ENCODE measurements around the gene CA10. TPM values are rescaled to one million over a fixed set of nuclear protein-coding genes. Genes with fewer than 3 reads are reported as not detected.

The CA10 gene
- total RNA-seq, 1 experiment from 2014 or later = not detected

DNA sequence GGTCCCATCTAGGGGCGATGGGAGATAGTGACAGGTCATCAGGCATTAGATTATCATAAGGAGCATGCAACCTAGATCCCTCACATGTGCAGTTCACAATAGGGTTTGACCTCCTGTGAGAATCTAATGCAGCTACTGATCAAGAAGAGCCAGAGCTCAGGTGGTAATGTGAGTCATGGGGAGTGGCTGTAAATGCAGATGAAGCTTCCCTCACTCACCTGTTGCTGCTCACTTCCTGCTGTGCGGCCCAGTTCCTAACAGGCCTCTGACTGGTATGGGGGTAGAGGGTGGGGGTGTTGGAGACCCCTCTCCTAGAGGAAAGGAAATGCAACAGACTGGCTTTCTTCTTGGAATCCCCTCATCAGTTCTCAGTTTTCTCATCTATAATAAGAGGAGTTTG, 131.4 kb downstream of the CA10 start:
- TF ChIP-seq, protein P1, sequence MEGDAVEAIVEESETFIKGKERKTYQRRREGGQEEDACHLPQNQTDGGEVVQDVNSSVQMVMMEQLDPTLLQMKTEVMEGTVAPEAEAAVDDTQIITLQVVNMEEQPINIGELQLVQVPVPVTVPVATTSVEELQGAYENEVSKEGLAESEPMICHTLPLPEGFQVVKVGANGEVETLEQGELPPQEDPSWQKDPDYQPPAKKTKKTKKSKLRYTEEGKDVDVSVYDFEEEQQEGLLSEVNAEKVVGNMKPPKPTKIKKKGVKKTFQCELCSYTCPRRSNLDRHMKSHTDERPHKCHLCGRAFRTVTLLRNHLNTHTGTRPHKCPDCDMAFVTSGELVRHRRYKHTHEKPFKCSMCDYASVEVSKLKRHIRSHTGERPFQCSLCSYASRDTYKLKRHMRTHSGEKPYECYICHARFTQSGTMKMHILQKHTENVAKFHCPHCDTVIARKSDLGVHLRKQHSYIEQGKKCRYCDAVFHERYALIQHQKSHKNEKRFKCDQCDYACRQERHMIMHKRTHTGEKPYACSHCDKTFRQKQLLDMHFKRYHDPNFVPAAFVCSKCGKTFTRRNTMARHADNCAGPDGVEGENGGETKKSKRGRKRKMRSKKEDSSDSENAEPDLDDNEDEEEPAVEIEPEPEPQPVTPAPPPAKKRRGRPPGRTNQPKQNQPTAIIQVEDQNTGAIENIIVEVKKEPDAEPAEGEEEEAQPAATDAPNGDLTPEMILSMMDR (IDR thresholded peaks at IDR 0.05; ENCODE audit: insufficient read depth in 1 of 2, low read depth in 1 of 2, low read length in 1 of 2, severe bottlenecking in 1 of 2, unreplicated experiment in 1 of 2) = no peak
- ChIA-PET CTCF (no interaction called here), POLR2A (no interaction called here)
- no peak overlapping the region for H3K4me3 ChIP-seq (ENCODE audit: low read depth, low read length)
- no peaks in the 10 kb centered on the region for H3K27me3 Mint-ChIP-seq (ENCODE audit: insufficient read depth, unreplicated experiment)
- no peaks in the 10 kb centered on the region for H3K36me3 ChIP-seq (ENCODE audit: control insufficient read depth, insufficient read depth, low read length)
- H3K4me1 ChIP-seq = peaks cover 8% of the 10 kb centered on the region; the same call in 1 of the 2 replicates
- no TSS peak for BruUV-seq (replicated peaks)
- H3K27ac Mint-ChIP-seq (ENCODE audit: unreplicated experiment) = no peak overlapping the region
- DNase-seq = no peak
- H3K36me3 Mint-ChIP-seq (ENCODE audit: insufficient read depth, unreplicated experiment) = no peaks in the 10 kb centered on the region
- no peaks in the 10 kb centered on the region for H3K4me1 Mint-ChIP-seq (ENCODE audit: low read depth, unreplicated experiment)
- H3K4me3 Mint-ChIP-seq (ENCODE audit: unreplicated experiment) = no peak overlapping the region
- H3K9me3 ChIP-seq = no peaks in the 10 kb centered on the region
- no peaks in the 10 kb centered on the region for H3K9me3 Mint-ChIP-seq (ENCODE audit: unreplicated experiment)
- no peaks in the 10 kb centered on the region for H3K27me3 ChIP-seq (replicated peaks; ENCODE audit: control insufficient read depth, insufficient read depth, low read length)
- intact Hi-C loops (cut with micrococcal nuclease; ENCODE audit: unreplicated experiment) = no loop called here

DNA sequence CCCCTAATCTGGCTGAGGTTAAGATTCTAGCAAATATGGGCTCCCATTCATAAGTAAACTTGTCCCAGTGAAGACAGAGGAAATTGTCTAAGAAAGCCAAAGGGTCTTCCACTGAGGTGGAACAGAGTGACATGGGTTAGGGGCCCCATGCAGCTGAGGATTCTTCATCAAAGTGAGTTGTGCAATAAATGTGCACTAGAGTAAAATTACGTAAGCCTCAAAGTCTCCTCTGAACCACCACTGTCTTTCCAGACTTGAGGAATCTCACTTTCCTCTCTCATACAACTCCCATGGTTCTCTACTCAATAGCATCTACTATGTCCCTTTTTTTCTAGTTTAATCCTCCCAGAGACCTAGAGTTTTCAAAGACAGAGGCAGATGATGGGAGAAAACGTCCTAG, 132.4 kb downstream of the CA10 start:
- BruUV-seq (replicated peaks) = no TSS peak
- intact Hi-C loops (cut with micrococcal nuclease; ENCODE audit: unreplicated experiment) = no loop called here
- Mint-ChIP-seq H3K9me3 (ENCODE audit: unreplicated experiment) (no peaks in the 10 kb centered on the region), H3K27me3 (ENCODE audit: insufficient read depth, unreplicated experiment) (no peaks in the 10 kb centered on the region), H3K36me3 (ENCODE audit: insufficient read depth, unreplicated experiment) (no peaks in the 10 kb centered on the region), H3K27ac (ENCODE audit: unreplicated experiment) (no peak overlapping the region), H3K4me1 (ENCODE audit: low read depth, unreplicated experiment) (no peaks in the 10 kb centered on the region), H3K4me3 (ENCODE audit: unreplicated experiment) (no peak overlapping the region)
- ChIA-PET CTCF (no interaction called here), POLR2A (no interaction called here)
- peaks cover 8% of the 10 kb centered on the region; the same call in 1 of the 2 replicates for H3K4me1 ChIP-seq
- H3K27me3 ChIP-seq (replicated peaks; ENCODE audit: control insufficient read depth, insufficient read depth, low read length) = no peaks in the 10 kb centered on the region
- no peaks in the 10 kb centered on the region for H3K9me3 ChIP-seq
- no peaks in the 10 kb centered on the region for H3K36me3 ChIP-seq (ENCODE audit: control insufficient read depth, insufficient read depth, low read length)
- no peak for DNase-seq
- TF ChIP-seq, protein P1 (IDR thresholded peaks at IDR 0.05; ENCODE audit: insufficient read depth in 1 of 2, low read depth in 1 of 2, low read length in 1 of 2, severe bottlenecking in 1 of 2, unreplicated experiment in 1 of 2) = no peak
- H3K4me3 ChIP-seq (ENCODE audit: low read depth, low read length) = no peak overlapping the region

DNA sequence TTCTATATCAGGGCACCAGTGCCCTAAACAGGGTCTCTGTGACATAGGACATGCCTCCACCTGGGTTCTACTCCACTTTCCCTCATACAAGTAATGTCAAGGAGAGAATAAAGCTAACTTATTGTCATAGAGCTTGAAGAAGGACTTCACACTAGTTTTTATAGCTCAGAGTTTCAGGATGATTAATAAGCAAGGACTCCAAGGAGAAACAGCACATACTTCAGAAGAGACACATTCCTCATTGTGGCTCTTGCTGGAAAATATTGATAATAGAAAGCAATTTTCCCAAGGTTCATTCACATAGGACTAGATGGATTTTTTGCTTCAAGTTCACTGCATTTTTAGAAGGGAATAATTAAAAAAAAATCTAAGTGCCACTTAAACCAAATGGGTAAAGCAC, 133.3 kb downstream of the CA10 start:
- Histone ChIP-seq H3K4me1 (peaks cover 8% of the 10 kb centered on the region; the same call in 1 of the 2 replicates), H3K9me3 (no peaks in the 10 kb centered on the region), H3K4me3 (ENCODE audit: low read depth, low read length) (no peak overlapping the region), H3K27me3 (replicated peaks; ENCODE audit: control insufficient read depth, insufficient read depth, low read length) (no peaks in the 10 kb centered on the region), H3K36me3 (ENCODE audit: control insufficient read depth, insufficient read depth, low read length) (no peaks in the 10 kb centered on the region)
- TF ChIP-seq, protein P1 (IDR thresholded peaks at IDR 0.05; ENCODE audit: insufficient read depth in 1 of 2, low read depth in 1 of 2, low read length in 1 of 2, severe bottlenecking in 1 of 2, unreplicated experiment in 1 of 2) = no peak
- POLR2A ChIA-PET = no interaction called here
- DNase-seq = no peak
- Mint-ChIP-seq H3K4me3 (ENCODE audit: unreplicated experiment) (no peak overlapping the region), H3K27me3 (ENCODE audit: insufficient read depth, unreplicated experiment) (no peaks in the 10 kb centered on the region), H3K9me3 (ENCODE audit: unreplicated experiment) (no peaks in the 10 kb centered on the region), H3K36me3 (ENCODE audit: insufficient read depth, unreplicated experiment) (no peaks in the 10 kb centered on the region), H3K4me1 (ENCODE audit: low read depth, unreplicated experiment) (no peaks in the 10 kb centered on the region), H3K27ac (ENCODE audit: unreplicated experiment) (no peak overlapping the region)
- intact Hi-C loops (cut with micrococcal nuclease; ENCODE audit: unreplicated experiment) = no loop called here
- CTCF ChIA-PET = no interaction called here
- no TSS peak for BruUV-seq (replicated peaks)

All from Caco-2 (cell line).